Measurements from ENCODE around the gene GHSR. TPM values are rescaled to one million over a fixed set of nuclear protein-coding genes. Genes with fewer than 3 reads are reported as not detected.

GHSR gene
- total and polyA plus RNA-seq, 4 donors: not detected

- TF ChIP-seq, protein P1, sequence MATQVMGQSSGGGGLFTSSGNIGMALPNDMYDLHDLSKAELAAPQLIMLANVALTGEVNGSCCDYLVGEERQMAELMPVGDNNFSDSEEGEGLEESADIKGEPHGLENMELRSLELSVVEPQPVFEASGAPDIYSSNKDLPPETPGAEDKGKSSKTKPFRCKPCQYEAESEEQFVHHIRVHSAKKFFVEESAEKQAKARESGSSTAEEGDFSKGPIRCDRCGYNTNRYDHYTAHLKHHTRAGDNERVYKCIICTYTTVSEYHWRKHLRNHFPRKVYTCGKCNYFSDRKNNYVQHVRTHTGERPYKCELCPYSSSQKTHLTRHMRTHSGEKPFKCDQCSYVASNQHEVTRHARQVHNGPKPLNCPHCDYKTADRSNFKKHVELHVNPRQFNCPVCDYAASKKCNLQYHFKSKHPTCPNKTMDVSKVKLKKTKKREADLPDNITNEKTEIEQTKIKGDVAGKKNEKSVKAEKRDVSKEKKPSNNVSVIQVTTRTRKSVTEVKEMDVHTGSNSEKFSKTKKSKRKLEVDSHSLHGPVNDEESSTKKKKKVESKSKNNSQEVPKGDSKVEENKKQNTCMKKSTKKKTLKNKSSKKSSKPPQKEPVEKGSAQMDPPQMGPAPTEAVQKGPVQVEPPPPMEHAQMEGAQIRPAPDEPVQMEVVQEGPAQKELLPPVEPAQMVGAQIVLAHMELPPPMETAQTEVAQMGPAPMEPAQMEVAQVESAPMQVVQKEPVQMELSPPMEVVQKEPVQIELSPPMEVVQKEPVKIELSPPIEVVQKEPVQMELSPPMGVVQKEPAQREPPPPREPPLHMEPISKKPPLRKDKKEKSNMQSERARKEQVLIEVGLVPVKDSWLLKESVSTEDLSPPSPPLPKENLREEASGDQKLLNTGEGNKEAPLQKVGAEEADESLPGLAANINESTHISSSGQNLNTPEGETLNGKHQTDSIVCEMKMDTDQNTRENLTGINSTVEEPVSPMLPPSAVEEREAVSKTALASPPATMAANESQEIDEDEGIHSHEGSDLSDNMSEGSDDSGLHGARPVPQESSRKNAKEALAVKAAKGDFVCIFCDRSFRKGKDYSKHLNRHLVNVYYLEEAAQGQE (IDR thresholded peaks at IDR 0.05): no peak
- TF ChIP-seq FOXA2 (IDR thresholded peaks at IDR 0.05) (no peak), JUND (IDR thresholded peaks at IDR 0.05) (no peak), TAF1 (conservative IDR thresholded peaks at IDR 0.05) (no peak), HNF4A (conservative IDR thresholded peaks at IDR 0.05) (no peak)
- TF ChIP-seq, protein P2, sequence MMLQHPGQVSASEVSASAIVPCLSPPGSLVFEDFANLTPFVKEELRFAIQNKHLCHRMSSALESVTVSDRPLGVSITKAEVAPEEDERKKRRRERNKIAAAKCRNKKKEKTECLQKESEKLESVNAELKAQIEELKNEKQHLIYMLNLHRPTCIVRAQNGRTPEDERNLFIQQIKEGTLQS (IDR thresholded peaks at IDR 0.05): no peak
Observed at GRCh38 chr3:172402892-172403643, 45.2 kb downstream of the GHSR start (continued).

- peaks cover 2 to 15% (median 8%) of the 10 kb centered on the region in 4 donors for H3K36me3 ChIP-seq (ENCODE audit: control insufficient read depth in 4 of 4, insufficient read depth in 3 of 4, low read depth in 1 of 4, low read length in 3 of 4)
- H3K27ac ChIP-seq (ENCODE audit: low read depth in 1 of 2, low read length in 2 of 2): no peak overlapping the region
- no peaks in the 10 kb centered on the region for H3K4me1 ChIP-seq (ENCODE audit: control insufficient read depth in 4 of 4, insufficient read depth in 4 of 4, low read length in 3 of 4)
- H3K9me3 ChIP-seq (ENCODE audit: control insufficient read depth in 4 of 4, low read length in 3 of 4): no peaks in the 10 kb centered on the region
- H3K9ac ChIP-seq (ENCODE audit: low read depth in 1 of 2, low read length in 2 of 2): no peak overlapping the region
- WGBS: 77% methylated on average over 2 of the region's 2 CpGs
- H3K4me3 ChIP-seq (ENCODE audit: low read depth in 1 of 3, low read length in 3 of 3): no peak overlapping the region
- TF ChIP-seq HNF4A (conservative IDR thresholded peaks at IDR 0.05) (no peak), MAX (IDR thresholded peaks at IDR 0.05) (no peak)
- TF ChIP-seq, protein P1 (IDR thresholded peaks at IDR 0.05): no peak
- DNase-seq (ENCODE audit: low spot score): no peak
- no peaks in the 10 kb centered on the region for H3K27me3 ChIP-seq (ENCODE audit: control insufficient read depth in 4 of 4, insufficient read depth in 4 of 4, low read length in 3 of 4)
Observed at GRCh38 chr3:172402090-172402489, 46.2 kb downstream of the GHSR start.

GRCh38 chr3:172398484-172398883 lies 49.8 kb downstream of the GHSR start:
- Histone ChIP-seq H3K36me3 (ENCODE audit: control insufficient read depth in 4 of 4, insufficient read depth in 3 of 4, low read depth in 1 of 4, low read length in 3 of 4) (peaks cover 4 to 17% (median 14%) of the 10 kb centered on the region in 4 donors), H3K9me3 (ENCODE audit: control insufficient read depth in 4 of 4, low read length in 3 of 4) (no peaks in the 10 kb centered on the region), H3K4me3 (ENCODE audit: low read depth in 1 of 3, low read length in 3 of 3) (no peak overlapping the region), H3K9ac (ENCODE audit: low read depth in 1 of 2, low read length in 2 of 2) (no peak overlapping the region), H3K27me3 (ENCODE audit: control insufficient read depth in 4 of 4, insufficient read depth in 4 of 4, low read length in 3 of 4) (no peaks in the 10 kb centered on the region), H3K4me1 (ENCODE audit: control insufficient read depth in 4 of 4, insufficient read depth in 4 of 4, low read length in 3 of 4) (no peaks in the 10 kb centered on the region), H3K27ac (ENCODE audit: low read depth in 1 of 2, low read length in 2 of 2) (no peak overlapping the region)
- 93% methylated on average over 4 of the region's 4 CpGs for WGBS
- no peak for DNase-seq (ENCODE audit: low spot score)
- TF ChIP-seq TAF1 (conservative IDR thresholded peaks at IDR 0.05): no peak
- no peak for TF ChIP-seq GABPA (IDR thresholded peaks at IDR 0.05 in 1 of 2, conservative IDR thresholded peaks at IDR 0.05 in 1 of 2)
- TF ChIP-seq FOXA1 (IDR thresholded peaks at IDR 0.05): no peak
- no peak for TF ChIP-seq NR2F2 (IDR thresholded peaks at IDR 0.05)
